SH-SY5Y (cell line): ENCODE measurements around the gene OSBPL2.

Source experiments
- GATA2 ChIP-seq: IDR thresholded peaks from 2 replicates; pipeline ENCODE4 v1.6.1; 2011; ENCODE audit warnings: mild to moderate bottlenecking, low read depth, low read length
- GATA3 ChIP-seq: IDR thresholded peaks from 2 replicates; pipeline ENCODE4 v1.6.1; 2011; ENCODE audit warnings: low read depth, mild to moderate bottlenecking, low read length, moderate library complexity

DNA sequence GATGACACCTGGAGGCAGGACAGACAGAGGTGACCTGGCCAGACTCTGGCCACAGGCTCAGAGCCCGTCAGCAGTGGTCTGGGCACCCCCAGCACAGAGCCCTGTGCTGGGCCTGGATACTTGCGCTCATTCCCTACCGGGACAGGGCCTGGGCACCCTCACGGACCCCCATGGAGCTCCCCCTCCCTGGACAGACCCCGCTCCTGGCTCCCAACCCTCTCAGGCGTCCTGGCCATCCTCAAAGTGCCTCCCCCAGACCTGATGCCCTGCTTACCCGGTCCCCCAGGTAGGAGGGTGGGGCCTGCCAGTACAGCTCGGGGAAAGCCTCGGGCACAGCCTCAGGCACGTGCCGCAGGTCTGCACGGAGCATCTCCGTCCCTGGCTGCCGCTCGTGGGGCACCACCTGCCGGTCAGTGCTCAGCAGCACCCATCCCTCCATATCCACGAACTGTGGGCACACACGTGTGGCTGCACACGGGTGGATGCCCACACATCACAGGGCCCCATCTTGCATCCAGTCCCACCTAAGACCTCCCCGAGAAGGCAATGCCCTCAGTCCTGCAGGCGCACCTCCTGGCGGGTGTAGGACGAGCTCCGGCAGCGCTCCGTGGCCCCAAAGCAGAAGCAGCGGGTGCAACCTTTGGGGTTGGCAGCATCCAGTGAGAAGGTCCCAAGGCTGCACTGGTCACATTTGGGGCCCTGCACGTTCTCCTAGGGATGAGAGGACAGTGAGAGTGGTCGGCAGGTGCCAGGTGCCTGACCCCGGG is 88.8 kb downstream of the OSBPL2 start:
- TF ChIP-seq GATA2 (no peak), GATA3 (no peak)
